HepG2 (cell line): ENCODE measurements around the gene HEATR1. TPM values are rescaled to one million over a fixed set of nuclear protein-coding genes. Genes with fewer than 3 reads are reported as not detected.

ENCODE experiments used
- ETV5 ChIP-seq: IDR thresholded peaks from 2 replicates; pipeline ENCODE4 v1.6.1; 2018; ENCODE audit warnings: missing biosample characterization, missing genetic modification reagents, inconsistent platforms, borderline replicate concordance
- FIP1L1 ChIP-seq: fragments of 200-400 bp; formaldehyde crosslinking; IDR thresholded peaks from 2 replicates; pipeline ENCODE4 v1.6.1; 2018; ENCODE audit warnings: low read depth, mild to moderate bottlenecking, low read length, moderate library complexity, borderline replicate concordance; ENCODE audit not compliant: insufficient read depth
- KLF11 ChIP-seq: IDR thresholded peaks from 2 replicates; pipeline ENCODE4 v1.6.1; 2016; ENCODE audit warnings: missing compliant biosample characterization
- MAX ChIP-seq: IDR thresholded peaks from 2 replicates; pipeline ENCODE4 v1.6.1; 2012; ENCODE audit warnings: inconsistent platforms
- MXD3 ChIP-seq: IDR thresholded peaks from 2 replicates; pipeline ENCODE4 v1.6.1; 2016; ENCODE audit warnings: mild to moderate bottlenecking, missing biosample characterization, missing genetic modification reagents
- NFATC3 ChIP-seq: sonication (generic); formaldehyde crosslinking; IDR thresholded peaks from 2 replicates; pipeline ENCODE4 v1.5.1; 2020; ENCODE audit warnings: mild to moderate bottlenecking, missing genetic modification reagents
- RERE ChIP-seq: IDR thresholded peaks from 2 replicates; pipeline ENCODE4 v1.6.1; 2016; ENCODE audit warnings: low read depth, missing genetic modification reagents, missing compliant biosample characterization
- RFXANK ChIP-seq: IDR thresholded peaks from 2 replicates; pipeline ENCODE4 v1.6.1; 2016
- SMAD9 ChIP-seq: sonication (generic); formaldehyde crosslinking; IDR thresholded peaks from 2 replicates; pipeline ENCODE4 v1.5.1; 2020; ENCODE audit warnings: mild to moderate bottlenecking, missing genetic modification reagents
- SNRNP70 ChIP-seq: fragments of 200-400 bp; formaldehyde crosslinking; IDR thresholded peaks from 2 replicates; pipeline ENCODE4 v1.6.1; 2017; ENCODE audit warnings: mild to moderate bottlenecking, low read depth, low read length, moderate library complexity
- ZBTB10 ChIP-seq: sonication (generic); formaldehyde crosslinking; IDR thresholded peaks from 2 replicates; pipeline ENCODE4 v1.4.0; 2020; ENCODE audit warnings: missing genetic modification reagents, borderline replicate concordance
- ZBTB34 ChIP-seq: sonication (generic); formaldehyde crosslinking; IDR thresholded peaks from 2 replicates; pipeline ENCODE4 v1.8.0; 2022; ENCODE audit warnings: mild to moderate bottlenecking, missing genetic modification reagents
- ZNF10 ChIP-seq: sonication (generic); formaldehyde crosslinking; IDR thresholded peaks from 2 replicates; pipeline ENCODE4 v1.4.0; 2020; ENCODE audit warnings: mild to moderate bottlenecking, low read depth, missing genetic modification reagents, borderline replicate concordance
- ZNF367 ChIP-seq: sonication (generic); formaldehyde crosslinking; IDR thresholded peaks from 2 replicates; pipeline ENCODE4 v1.4.0; 2020; ENCODE audit warnings: missing genetic modification reagents, borderline replicate concordance
- ZNF619 ChIP-seq: sonication (generic); formaldehyde crosslinking; IDR thresholded peaks from 2 replicates; pipeline ENCODE4 v1.4.0; 2020; ENCODE audit warnings: mild to moderate bottlenecking, missing genetic modification reagents
- ZSCAN22 ChIP-seq: sonication (generic); formaldehyde crosslinking; IDR thresholded peaks from 2 replicates; pipeline ENCODE4 v1.4.0; 2020; ENCODE audit warnings: mild to moderate bottlenecking, missing genetic modification reagents
- ZZZ3 ChIP-seq: sonication (generic); formaldehyde crosslinking; IDR thresholded peaks from 2 replicates; pipeline ENCODE4 v1.4.0; 2020; ENCODE audit warnings: missing genetic modification reagents, mild to moderate bottlenecking, borderline replicate concordance
- polyA plus RNA-seq, 8 experiments: library from polyadenylated mRNA; depleted of rRNA in 3 of 8; stranded (reverse) in 7 of 8; unstranded in 1 of 8; fragments of >200 nt; fragmentation: Illumina TruSeq in 4 of 8; extraction: Trizol in 4 of 8; gene quantifications; 2 replicates each; pipeline versions ENCODE4 v1.2.1 to v1.2.3, GENCODE V29; 2011 to 2016; ENCODE audit warnings: low read depth in 4 of 8, missing spikeins in 1 of 8, mixed read lengths in 1 of 8; ENCODE audit not compliant: insufficient read depth in 1 of 8
- total RNA-seq, 5 experiments: library from RNA; depleted of rRNA; stranded (reverse); fragments of >200 nt; fragmentation: Illumina TruSeq; extraction: Trizol; gene quantifications; 2 replicates each; pipeline ENCODE4 v1.2.3, GENCODE V29; 2016; ENCODE audit warnings: low read depth in 1 of 5

HEATR1 gene
- total and polyA plus RNA-seq, 2 of the 13 experiments (the other 11 are each of a cell fraction or from before 2014, with no cell fraction given), result 10.2 to 45.8 TPM

- TF ChIP-seq ZNF367 (CRISPR knock-in tag) (no peak), ZNF619 (CRISPR knock-in tag) (peak; percentile 72), ETV5 (CRISPR knock-in tag) (peak; percentile 57), ZBTB34 (no peak), ZZZ3 (CRISPR knock-in tag) (peak; percentile 92; the same call in 1 of the 2 replicates), ZBTB10 (CRISPR knock-in tag) (0 out of 2 replicates have a peak, but pooled peaks have one; percentile 11), SMAD9 (CRISPR knock-in tag) (peak; percentile 63; the same call in 1 of the 2 replicates), SNRNP70 (no peak), MAX (peak; percentile 98), KLF11 (CRISPR knock-in tag) (no peak), FIP1L1 (no peak), NFATC3 (CRISPR knock-in tag) (no peak), MXD3 (CRISPR knock-in tag) (peak; percentile 85), ZNF10 (no peak), RERE (CRISPR knock-in tag) (no peak), ZSCAN22 (CRISPR knock-in tag) (no peak), RFXANK (CRISPR knock-in tag) (no peak)
Observed at GRCh38 chr1:236603991-236604904, at the start of gene HEATR1 (continued).
